GM12872 (cell line): Measurements from ENCODE around the gene ZNF775.
A peak's percentile ranks its signal among the peaks of the same experiment; 100 is the strongest.

Source experiments
- TF ChIP-seq, protein P1 (sequence below): IDR thresholded peaks from 3 replicates; pipeline ENCODE4 v1.5.1; 2011; ENCODE audit warnings: low read depth, mild to moderate bottlenecking, low read length, moderate library complexity; ENCODE audit not compliant: insufficient read depth

ZNF775 gene

DNA sequence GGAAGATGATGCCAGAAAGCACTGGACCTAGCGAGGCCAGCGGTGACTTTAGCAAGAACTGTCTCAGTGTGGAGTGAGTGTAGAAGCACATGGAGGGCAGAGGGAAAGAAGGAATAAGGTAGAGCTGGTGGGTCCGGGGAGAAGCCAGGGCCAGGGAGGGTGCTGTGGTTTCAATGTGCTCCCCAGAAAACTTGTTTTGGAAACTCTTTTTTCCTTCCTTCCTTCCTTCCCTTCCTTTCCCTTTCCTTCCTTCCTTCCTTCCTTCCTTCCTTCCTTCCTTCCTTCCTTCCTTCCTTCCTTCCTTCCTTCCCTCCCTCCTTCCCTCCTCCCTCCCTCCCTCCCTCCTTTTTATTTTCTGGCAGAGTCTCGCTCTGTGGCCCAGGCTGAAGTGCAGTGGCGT lies 32.2 kb upstream of the ZNF775 start:
- TF ChIP-seq, protein P1, sequence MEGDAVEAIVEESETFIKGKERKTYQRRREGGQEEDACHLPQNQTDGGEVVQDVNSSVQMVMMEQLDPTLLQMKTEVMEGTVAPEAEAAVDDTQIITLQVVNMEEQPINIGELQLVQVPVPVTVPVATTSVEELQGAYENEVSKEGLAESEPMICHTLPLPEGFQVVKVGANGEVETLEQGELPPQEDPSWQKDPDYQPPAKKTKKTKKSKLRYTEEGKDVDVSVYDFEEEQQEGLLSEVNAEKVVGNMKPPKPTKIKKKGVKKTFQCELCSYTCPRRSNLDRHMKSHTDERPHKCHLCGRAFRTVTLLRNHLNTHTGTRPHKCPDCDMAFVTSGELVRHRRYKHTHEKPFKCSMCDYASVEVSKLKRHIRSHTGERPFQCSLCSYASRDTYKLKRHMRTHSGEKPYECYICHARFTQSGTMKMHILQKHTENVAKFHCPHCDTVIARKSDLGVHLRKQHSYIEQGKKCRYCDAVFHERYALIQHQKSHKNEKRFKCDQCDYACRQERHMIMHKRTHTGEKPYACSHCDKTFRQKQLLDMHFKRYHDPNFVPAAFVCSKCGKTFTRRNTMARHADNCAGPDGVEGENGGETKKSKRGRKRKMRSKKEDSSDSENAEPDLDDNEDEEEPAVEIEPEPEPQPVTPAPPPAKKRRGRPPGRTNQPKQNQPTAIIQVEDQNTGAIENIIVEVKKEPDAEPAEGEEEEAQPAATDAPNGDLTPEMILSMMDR: no peak

DNA sequence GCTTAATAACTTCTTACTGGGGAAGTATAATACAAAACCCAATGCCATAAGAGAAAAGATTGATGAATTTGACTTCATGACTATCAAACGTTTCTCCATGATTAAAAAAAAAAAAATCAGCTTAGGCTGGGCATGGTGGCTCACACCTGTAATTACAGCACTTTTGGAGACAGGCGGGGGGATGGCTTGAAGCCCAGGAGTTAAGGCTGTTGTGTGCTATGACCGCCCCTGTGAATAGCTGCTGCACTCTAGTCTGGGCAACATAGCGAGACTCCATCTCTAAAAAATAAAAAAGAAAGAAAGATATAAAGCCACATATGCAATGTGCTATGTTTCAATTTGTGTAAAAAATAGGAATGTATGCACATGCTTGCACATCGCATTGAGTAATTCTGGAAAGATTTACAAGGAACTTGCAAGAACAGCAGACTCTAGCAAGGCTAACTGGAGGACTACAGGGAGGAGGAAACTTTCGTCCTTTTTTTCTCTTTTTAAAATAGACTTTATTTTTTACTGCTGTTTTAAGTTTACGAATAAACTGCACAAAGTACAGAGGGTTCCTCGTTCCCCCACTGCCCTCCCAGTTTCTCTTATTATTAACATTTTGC lies 27.4 kb upstream of the ZNF775 start:
- TF ChIP-seq, protein P1: no peak

DNA sequence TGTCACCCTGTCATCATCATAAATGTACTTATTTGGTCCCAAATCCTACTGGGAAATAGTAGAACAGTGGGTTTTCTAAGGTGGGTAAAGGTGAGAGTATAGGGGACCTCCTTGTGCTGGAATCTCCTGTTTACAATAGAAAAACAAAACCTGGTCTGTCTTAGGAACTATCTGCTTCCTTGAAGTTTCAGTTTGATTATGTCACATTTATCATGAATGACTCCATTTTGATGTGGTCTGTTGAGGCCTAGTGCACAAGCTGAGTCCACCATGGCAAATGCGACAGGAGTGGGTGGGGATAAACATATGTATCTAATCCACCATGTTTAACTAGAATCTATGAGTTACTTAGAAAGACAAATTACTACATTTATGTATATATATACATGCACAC lies 23.5 kb upstream of the ZNF775 start:
- TF ChIP-seq, protein P1: no peak

DNA sequence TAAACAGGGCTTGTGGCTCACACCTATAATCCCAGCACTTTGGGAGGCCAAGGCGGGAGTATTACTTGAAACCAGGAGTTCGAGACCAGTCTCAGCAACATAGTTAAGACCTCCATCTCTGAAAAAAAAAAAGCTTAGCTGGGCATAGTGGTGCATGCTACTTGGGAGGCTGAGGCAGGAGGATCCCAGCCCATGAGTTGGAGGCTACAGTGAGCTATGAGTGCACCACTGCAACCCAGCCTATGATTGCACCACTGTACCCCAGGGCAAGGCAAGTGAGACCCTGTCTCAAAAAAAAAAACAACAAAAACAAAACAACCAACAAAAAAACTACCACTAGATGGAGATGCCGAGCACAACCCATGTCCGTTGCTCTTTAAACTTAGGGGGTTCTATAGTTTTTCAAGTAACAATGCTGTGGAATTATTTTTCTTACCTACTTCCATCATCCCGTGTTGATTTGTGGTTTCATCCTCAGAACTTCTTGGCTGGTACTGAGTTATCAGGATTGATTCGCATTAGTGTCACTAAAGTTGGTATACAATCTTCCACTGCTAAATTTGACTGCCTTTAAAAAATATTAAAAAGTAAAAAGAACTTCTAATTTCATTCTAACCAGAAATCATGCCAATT lies 22.7 kb upstream of the ZNF775 start:
- TF ChIP-seq, protein P1: peak; percentile 76

DNA sequence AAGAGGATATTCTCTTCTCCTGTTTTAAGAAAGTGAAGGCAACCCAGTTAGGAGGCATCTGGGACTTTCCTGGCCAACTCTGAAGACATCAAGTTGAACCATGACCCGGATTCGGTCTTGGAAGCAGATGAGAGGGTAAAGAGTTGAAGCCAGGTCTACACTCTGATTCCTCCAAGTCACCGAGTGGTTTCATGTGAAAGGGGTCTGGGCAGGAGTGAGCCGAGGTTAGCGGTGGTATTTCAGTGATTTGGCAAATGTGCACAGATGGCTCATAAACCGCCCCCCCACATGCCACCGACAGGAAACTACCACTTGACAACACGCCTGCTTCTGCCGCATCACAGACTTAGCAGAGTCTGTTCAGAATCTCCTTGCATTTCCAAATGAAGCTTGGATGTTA lies 21.9 kb upstream of the ZNF775 start:
- TF ChIP-seq, protein P1: no peak

DNA sequence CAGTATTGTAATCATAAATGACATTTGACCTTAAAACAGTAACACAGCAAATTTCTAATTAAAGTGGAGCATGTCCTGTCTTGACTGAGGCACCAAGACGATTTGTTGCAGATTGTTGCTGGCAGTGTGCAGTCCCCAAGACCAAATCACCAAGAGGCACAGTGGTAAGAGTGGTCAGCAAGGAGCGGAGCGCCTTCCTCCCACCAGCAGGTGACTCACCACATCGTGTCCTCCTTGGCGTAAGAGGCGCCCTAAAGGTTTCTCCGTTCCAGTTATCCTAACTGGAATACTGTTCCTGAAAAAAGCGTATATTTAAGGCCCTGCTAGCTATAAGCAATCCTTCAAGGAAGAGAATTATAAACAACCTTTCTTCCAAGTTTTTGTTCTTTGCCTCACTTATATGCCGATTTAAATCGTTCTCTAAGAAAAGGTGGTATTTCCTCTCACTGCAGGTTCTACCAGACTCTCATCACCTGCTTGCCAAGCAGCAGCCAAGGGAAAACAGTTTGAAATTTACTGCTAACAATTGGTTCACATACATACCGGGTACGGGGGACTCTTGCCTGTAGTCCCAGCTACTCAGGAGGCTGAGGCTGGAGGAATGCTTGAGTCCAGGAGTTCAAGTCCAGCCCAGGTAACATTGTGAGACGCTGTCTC lies 21.2 kb upstream of the ZNF775 start:
- TF ChIP-seq, protein P1: no peak

DNA sequence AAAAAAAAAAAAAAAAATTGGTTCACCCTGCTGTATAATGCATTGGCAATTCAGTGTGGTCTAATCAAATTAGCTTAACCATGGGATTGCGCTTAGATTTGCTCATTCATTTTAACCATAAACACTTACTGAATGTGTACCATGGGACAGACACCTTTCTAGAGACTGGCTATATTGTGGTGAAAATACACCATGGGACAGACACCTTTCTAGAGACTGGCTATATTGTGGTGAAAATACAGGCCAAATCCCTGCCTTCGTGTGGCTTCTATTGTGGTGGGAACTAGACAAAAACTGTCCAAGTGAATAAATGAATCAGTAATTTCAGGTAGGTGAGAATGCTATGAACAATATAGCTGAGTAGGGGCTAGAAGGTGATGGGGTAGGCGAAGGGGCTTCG lies 20.7 kb upstream of the ZNF775 start:
- TF ChIP-seq, protein P1: no peak
